ENCODE results near the gene SH3BGR. TPM values are rescaled to one million over a fixed set of nuclear protein-coding genes. Genes with fewer than 3 reads are reported as not detected.
A peak's percentile ranks its signal among the peaks of the same experiment; 100 is the strongest.

The SH3BGR gene
- total RNA-seq, 1 donor = 1.4 TPM

GRCh38 chr21:39429445-39429844, 22.3 kb upstream of the SH3BGR start:
- Histone ChIP-seq H3K4me1 (ENCODE audit: insufficient read depth, low read length) (no peaks in the 10 kb centered on the region), H3K36me3 (ENCODE audit: insufficient read depth, low read length) (no peaks in the 10 kb centered on the region), H3K4me3 (ENCODE audit: insufficient read depth, low read length) (no peak overlapping the region), H3K4me2 (ENCODE audit: insufficient read depth, low read length) (no peak overlapping the region), H3K27ac (ENCODE audit: low read depth, low read length) (no peak overlapping the region), H2AFZ (ENCODE audit: low read length) (no peak overlapping the region), H3K27me3 (ENCODE audit: insufficient read depth, low read length) (no peaks in the 10 kb centered on the region), H4K20me1 (ENCODE audit: insufficient read depth, low read length) (no peaks in the 10 kb centered on the region), H3K9me3 (ENCODE audit: low read depth, low read length) (no peaks in the 10 kb centered on the region), H3K79me2 (ENCODE audit: insufficient read depth, low read length) (no peaks in the 10 kb centered on the region)
- TF ChIP-seq, protein P1, sequence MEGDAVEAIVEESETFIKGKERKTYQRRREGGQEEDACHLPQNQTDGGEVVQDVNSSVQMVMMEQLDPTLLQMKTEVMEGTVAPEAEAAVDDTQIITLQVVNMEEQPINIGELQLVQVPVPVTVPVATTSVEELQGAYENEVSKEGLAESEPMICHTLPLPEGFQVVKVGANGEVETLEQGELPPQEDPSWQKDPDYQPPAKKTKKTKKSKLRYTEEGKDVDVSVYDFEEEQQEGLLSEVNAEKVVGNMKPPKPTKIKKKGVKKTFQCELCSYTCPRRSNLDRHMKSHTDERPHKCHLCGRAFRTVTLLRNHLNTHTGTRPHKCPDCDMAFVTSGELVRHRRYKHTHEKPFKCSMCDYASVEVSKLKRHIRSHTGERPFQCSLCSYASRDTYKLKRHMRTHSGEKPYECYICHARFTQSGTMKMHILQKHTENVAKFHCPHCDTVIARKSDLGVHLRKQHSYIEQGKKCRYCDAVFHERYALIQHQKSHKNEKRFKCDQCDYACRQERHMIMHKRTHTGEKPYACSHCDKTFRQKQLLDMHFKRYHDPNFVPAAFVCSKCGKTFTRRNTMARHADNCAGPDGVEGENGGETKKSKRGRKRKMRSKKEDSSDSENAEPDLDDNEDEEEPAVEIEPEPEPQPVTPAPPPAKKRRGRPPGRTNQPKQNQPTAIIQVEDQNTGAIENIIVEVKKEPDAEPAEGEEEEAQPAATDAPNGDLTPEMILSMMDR (IDR thresholded peaks at IDR 0.05; ENCODE audit: extremely low read depth, low read depth, low read length) = no peak
- no peak for DNase-seq (ENCODE audit: insufficient read length, low spot score, missing footprints)

DNA sequence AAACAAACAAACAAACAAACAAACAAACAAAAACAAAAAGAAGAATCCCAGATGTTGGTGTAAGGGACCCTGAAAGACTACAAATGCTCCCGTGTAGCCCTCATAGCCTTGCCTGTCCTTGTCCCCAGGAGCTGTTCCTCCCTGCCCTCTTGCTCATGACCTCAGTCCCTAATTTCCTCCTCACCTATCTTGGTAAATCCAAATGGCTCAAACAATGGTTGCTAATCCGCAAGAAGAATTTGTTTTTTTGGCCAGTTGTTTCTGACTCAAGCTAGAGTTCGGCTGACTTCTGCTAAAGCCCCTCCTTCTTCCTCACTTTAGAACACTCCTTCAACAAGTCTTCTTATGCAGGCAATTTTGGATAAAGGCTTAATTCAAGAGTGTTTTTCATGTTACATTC, 21.8 kb upstream of the SH3BGR start:
- no peaks in the 10 kb centered on the region for H3K36me3 ChIP-seq (ENCODE audit: insufficient read depth, low read length)
- H3K79me2 ChIP-seq (ENCODE audit: insufficient read depth, low read length) = no peaks in the 10 kb centered on the region
- no peaks in the 10 kb centered on the region for H3K27me3 ChIP-seq (ENCODE audit: insufficient read depth, low read length)
- TF ChIP-seq, protein P1 (IDR thresholded peaks at IDR 0.05; ENCODE audit: extremely low read depth, low read depth, low read length) = no peak
- no peak overlapping the region for H3K4me3 ChIP-seq (ENCODE audit: insufficient read depth, low read length)
- DNase-seq (ENCODE audit: insufficient read length, low spot score, missing footprints) = no peak
- no peaks in the 10 kb centered on the region for H3K9me3 ChIP-seq (ENCODE audit: low read depth, low read length)
- H3K4me2 ChIP-seq (ENCODE audit: insufficient read depth, low read length) = no peak overlapping the region
- no peak overlapping the region for H3K27ac ChIP-seq (ENCODE audit: low read depth, low read length)
- no peaks in the 10 kb centered on the region for H3K4me1 ChIP-seq (ENCODE audit: insufficient read depth, low read length)
- no peaks in the 10 kb centered on the region for H4K20me1 ChIP-seq (ENCODE audit: insufficient read depth, low read length)
- no peak overlapping the region for H2AFZ ChIP-seq (ENCODE audit: low read length)

GRCh38 chr21:39430457-39430856, 21.3 kb upstream of the SH3BGR start:
- H2AFZ ChIP-seq (ENCODE audit: low read length) = peak overlapping the region; percentile 12
- no peaks in the 10 kb centered on the region for H3K9me3 ChIP-seq (ENCODE audit: low read depth, low read length)
- H4K20me1 ChIP-seq (ENCODE audit: insufficient read depth, low read length) = no peaks in the 10 kb centered on the region
- H3K4me2 ChIP-seq (ENCODE audit: insufficient read depth, low read length) = no peak overlapping the region
- H3K27me3 ChIP-seq (ENCODE audit: insufficient read depth, low read length) = no peaks in the 10 kb centered on the region
- TF ChIP-seq, protein P1 (IDR thresholded peaks at IDR 0.05; ENCODE audit: extremely low read depth, low read depth, low read length) = no peak
- no peak overlapping the region for H3K27ac ChIP-seq (ENCODE audit: low read depth, low read length)
- no peaks in the 10 kb centered on the region for H3K4me1 ChIP-seq (ENCODE audit: insufficient read depth, low read length)
- H3K4me3 ChIP-seq (ENCODE audit: insufficient read depth, low read length) = no peak overlapping the region
- no peak for DNase-seq (ENCODE audit: insufficient read length, low spot score, missing footprints)
- H3K36me3 ChIP-seq (ENCODE audit: insufficient read depth, low read length) = no peaks in the 10 kb centered on the region
- no peaks in the 10 kb centered on the region for H3K79me2 ChIP-seq (ENCODE audit: insufficient read depth, low read length)

GRCh38 chr21:39430954-39431353, 20.8 kb upstream of the SH3BGR start:
- DNase-seq (ENCODE audit: insufficient read length, low spot score, missing footprints) = no peak
- TF ChIP-seq, protein P1 (IDR thresholded peaks at IDR 0.05; ENCODE audit: extremely low read depth, low read depth, low read length) = no peak
- Histone ChIP-seq H3K4me2 (ENCODE audit: insufficient read depth, low read length) (no peak overlapping the region), H3K4me1 (ENCODE audit: insufficient read depth, low read length) (no peaks in the 10 kb centered on the region), H4K20me1 (ENCODE audit: insufficient read depth, low read length) (no peaks in the 10 kb centered on the region), H3K9me3 (ENCODE audit: low read depth, low read length) (no peaks in the 10 kb centered on the region), H3K4me3 (ENCODE audit: insufficient read depth, low read length) (no peak overlapping the region), H3K36me3 (ENCODE audit: insufficient read depth, low read length) (no peaks in the 10 kb centered on the region), H2AFZ (ENCODE audit: low read length) (no peak overlapping the region), H3K27me3 (ENCODE audit: insufficient read depth, low read length) (no peaks in the 10 kb centered on the region), H3K27ac (ENCODE audit: low read depth, low read length) (no peak overlapping the region), H3K79me2 (ENCODE audit: insufficient read depth, low read length) (no peaks in the 10 kb centered on the region)
